CD4-positive, alpha-beta T cell treated with Interleukin-1 beta for 1 hour (primary cell): ENCODE results near the gene ASB9.
"Not testable (repeated sequence)": the region's sequence is repeated elsewhere in the genome, so short reads cannot be mapped to it uniquely, and the experiment has no call there.

ENCODE experiments used
- DNase-seq, 2 donors: peaks; one replicate each; pipeline ENCODE4 v3.0.0-alpha.2; 2020 to 2022

The ASB9 gene, protein sequence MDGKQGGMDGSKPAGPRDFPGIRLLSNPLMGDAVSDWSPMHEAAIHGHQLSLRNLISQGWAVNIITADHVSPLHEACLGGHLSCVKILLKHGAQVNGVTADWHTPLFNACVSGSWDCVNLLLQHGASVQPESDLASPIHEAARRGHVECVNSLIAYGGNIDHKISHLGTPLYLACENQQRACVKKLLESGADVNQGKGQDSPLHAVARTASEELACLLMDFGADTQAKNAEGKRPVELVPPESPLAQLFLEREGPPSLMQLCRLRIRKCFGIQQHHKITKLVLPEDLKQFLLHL

DNA sequence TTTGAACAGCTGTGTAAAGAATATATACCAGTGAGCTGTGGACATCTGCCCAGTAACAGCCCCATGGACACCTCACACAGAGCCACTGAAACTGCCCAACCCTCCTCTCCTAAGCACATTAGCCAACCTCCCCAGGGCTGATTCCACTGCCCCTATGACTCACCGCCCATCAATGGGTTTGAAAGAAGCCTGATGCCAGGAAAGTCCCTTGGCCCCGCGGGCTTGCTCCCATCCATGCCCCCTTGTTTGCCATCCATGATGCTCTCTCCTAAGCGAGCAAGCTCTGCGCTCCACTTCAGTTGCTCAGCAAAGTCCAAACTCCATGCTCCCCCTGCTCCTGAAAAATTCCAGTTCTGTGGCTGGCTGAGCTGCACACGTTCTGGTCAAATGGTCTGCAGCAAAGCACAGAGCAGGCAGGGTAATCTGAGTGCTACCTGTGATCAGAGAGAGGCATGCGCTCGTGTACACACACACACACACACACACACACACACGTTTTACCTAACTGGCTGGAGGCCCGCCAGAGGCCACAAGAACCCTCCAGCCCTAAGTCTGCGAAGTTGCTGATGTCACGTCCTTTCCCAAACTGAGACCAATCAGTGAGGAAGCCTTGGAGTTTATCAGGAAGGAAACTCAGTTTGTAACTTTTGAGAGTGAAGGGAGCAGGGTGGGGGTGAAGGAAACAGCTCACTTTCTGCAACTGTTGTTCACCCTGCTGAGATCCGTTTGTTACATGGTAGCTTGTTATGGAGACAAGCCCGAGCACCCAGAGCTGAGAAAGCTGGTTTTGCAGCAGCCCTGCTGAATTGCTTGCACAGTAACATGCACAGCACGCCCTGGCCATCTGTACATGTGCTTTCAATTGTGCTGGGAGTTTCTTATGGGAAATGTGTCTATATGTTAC lies at the start of gene ASB9:
Gene ASB9, minus strand, starts transcription at position 466 of the 904 bp plus-strand sequence. Its CDS starts 209 bp downstream, at position 257.
- DNase-seq = peak; percentile 14 to 36

DNA sequence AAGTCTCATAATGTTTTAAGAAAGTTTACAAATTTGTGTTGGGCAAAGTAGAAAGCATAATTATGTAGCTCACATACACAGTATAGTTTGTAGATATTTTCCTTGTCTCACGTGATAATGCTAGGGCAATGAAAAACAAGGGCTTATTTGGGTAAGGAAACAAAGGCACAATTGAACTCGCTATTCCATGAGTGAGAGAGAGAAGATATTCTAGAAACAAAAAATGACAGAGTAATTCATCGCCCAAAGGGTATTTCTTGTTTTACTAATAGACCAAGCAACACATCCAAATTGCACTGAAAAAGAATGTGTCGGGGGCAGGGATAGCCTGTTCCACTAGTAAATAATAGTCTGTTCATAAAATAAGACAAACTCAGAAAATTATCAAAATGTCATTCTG lies 49.2 kb upstream of the ASB9 start:
- no peak for DNase-seq

DNA sequence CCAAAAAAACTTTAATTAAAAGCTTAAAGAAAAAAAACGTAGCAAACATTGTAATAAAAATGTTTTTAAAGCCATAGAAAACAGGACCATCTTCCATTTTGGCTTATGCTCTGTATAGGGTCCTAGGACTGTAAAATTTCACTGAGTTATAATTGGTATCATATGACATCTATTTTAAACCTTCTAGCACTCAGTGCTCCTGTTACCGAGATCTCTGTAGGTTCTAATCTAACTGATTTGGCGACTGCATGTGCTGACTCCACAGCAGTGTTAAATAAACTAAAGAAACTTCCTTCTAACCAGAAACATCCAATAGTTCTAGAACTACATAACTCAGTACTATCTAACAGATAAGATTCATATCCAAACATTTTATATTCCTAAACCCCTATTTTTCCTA lies 45.6 kb upstream of the ASB9 start, which contains the start of gene ASB11:
Gene ASB11, minus strand, starts transcription at position 132 of the 400 bp plus-strand sequence. Its CDS starts 35 bp downstream, at position 97.
- no peak for DNase-seq

DNA sequence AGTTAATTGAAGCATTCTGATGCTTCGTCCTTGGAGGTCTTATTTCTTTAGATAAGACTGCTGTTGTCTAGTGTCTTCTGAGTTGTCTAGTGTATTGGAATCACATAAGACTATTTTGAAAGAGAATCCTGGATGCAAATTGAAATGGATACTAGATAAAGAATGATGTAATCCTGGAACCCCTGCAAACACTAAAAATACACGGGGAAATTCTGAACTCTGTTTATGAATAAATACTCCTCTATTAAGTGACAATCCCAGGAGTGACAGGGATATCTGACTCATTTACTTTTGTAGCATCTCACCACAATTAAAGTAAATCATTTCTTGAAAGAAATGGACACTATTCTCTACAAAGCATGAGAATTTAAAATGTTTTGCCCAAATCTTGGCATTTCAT lies 44.6 kb upstream of the ASB9 start:
- DNase-seq = no peak

DNA sequence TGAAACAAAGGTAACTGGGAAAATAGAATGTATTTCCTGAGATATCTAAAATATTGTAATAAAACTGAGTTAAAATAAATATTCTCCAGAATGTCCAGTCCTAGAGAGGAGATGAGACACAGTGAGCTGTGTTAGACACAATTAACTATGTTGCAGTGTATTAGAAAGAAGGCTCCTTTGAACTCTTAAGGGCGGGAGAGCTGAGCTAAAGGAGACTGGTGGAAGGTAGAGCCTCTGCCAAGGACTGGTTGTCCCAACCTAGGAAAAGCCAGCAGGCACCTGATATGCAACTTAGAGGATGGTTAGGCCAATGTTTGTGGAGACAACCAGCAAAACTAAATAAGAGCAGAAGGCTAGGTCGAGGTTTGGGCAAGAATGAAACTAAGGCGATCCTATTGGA lies 41.2 kb upstream of the ASB9 start:
- DNase-seq = no peak

DNA sequence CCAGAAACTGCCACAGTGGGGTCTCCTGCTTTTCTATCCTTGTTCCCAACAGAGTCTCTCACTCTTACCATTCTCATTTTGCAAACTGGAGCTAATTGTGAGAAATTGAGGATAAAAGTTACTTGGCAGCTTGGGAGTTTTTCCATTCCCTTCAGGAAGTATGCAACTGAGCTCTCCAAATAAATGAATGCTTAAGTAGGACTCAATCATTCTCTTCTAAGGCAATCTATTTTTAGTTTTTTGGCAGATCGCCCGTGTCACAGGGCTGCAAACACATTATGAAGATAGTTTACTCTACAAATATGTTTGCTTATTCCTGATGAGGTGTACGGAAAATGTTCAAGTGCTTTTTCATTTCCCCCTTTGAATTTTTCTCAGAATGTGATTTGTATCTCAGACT lies 40.2 kb upstream of the ASB9 start:
- no peak for DNase-seq

DNA sequence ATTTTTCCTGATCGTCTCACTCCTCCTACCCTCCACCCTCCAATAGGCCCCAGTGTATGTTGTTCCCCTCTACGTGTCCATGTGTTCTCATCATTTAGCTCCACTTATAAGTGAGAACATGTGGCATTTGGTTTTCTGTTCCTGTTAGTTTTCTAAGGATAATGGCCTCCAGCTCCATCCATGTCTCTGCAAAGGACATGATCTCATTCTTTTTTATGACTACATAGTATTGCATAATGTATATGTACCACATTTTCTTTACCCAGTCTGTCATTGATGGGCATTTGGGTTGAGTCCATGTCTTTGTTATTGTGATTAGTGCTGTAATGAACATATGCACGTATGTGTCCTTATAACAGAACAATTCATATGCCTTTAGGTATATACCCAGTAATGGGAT lies 36.0 kb upstream of the ASB9 start:
- DNase-seq = not testable (repeated sequence)

DNA sequence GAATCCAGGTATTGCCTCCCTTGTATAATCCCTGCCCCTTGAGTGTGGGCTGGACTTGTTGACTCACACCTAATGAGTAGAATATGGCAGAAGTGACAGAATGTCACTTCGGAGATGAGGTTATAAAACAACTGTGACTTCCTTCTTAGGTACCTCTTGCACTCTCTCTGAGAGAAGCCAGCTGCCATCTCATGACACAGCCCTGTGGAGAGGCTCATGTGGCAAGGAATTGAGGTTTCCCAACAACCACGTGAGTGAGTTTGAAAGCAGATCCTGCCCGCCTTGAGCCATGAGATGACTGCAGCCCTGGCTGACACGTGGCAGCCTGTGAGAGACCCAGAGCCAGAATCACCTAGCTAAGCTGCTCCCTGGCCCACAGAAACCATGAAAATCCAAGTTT lies 32.0 kb upstream of the ASB9 start:
- peak in 1 of 2 donors; percentile 58 for DNase-seq

DNA sequence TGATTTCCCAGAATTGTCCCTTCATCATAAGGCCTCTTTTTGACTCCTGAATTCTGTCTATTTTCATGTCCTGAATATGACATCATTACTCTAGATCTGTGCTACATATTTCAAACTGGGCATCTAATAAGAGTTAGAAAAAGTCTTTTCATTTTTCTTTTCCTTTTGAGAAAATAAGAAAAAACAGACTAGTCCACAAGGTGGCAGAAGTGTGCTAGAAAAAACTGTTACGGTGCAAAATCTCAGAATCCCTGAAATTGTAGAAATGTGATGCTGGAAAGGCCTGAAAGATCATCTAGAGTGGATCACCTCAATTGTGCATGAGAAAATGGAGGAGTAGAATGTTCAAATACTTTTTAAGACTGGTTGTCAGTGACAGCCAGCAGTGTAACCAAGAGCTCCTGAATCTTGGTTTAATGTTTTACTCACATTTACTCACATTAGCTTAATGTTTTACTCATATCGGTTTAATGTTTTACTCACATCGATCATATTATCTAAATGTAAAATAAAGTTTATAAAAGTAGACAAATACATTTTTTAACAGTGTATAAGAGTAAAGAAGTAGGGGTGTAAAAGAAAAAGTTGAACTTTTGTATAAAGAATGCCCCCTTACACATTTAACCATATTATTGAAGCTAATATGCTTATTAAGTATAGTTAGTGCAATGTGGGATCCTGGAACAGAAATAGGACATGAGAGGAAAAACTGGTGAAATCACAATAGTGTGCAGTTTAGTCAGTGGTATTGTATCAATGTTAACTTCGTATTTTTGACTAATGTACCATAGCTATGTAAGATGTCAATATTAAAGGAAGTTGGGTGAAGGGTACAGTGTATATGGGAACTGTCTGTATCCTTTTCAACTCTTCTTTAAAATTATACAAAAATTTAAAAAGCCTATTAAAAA lies 30.3 kb upstream of the ASB9 start:
- DNase-seq = peak in 1 of 2 donors; percentile 6

DNA sequence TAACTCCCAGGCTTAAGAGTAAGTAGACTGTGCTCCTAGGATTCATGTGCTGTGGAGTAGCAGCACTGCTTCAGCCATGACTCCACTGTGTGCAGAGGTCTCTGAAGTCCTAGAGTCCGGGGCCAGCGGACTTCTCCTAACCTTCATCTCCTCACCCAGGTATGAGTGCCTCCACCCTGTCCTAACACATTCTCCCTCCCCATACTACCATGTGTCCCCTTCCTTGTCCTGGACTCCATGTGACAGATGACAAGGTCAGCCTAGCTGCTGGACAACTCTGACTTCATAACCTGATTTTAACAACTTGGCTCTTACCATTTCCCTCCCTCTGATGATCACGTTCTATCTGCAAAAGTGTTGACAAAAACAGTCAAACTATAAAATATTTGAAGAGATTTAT lies 28.9 kb upstream of the ASB9 start:
- no peak for DNase-seq

DNA sequence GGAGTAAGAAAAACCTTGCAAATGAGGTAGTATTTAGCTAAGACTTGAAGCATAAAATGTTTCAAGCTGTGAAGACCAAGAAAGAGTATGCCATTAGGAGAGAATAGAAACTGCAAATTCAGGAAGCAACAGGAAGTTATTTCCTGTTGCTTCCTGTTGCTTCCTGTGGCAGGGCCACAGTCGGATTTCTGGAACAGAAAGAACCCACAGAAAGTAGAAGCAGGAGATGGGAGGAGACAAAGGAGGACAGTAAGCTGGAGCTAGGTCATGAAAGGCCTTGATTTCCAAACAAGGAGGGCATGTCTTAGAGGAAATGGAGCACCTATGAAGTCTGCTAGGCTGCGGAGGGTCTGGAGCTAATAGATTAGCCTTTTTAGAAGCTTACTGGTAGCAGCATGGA lies 28.3 kb upstream of the ASB9 start:
- DNase-seq = no peak

DNA sequence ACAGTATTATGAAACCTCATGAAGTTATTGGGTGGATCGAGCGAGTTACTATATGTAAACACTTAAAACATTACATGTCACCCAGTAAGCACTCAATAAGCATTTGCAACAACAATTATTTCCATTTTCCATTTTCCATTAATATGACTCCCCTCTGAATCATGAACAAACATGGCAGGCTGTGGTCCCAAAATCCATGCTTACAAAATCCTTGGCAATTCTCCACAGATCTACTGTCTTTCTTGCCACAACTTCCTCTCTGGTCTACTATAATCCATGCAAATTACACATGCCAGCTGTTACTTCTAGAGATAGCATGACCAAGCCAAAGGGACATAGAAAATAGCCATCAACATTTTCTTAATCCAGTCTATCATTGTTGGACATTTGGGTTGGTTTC lies 23.6 kb upstream of the ASB9 start:
- no peak for DNase-seq

DNA sequence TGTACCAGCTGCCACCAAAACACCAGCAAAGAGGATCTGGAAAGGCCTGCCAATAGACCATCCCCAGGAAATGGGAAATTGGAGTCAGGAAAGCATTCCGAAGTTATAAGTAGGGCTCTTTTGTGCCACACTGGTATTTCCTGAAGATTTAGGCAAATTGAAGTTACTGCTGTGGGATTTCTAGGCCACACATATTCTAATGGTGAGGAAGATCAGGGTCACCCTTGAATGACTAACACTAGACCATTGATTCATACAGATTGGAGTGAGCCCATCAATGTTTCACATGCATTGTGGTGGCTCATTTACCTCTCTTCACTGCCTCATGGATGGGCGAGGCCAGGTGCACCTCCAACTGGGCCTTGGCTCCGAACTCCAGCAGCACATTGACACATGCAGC lies 23.0 kb upstream of the ASB9 start:
- DNase-seq = no peak

DNA sequence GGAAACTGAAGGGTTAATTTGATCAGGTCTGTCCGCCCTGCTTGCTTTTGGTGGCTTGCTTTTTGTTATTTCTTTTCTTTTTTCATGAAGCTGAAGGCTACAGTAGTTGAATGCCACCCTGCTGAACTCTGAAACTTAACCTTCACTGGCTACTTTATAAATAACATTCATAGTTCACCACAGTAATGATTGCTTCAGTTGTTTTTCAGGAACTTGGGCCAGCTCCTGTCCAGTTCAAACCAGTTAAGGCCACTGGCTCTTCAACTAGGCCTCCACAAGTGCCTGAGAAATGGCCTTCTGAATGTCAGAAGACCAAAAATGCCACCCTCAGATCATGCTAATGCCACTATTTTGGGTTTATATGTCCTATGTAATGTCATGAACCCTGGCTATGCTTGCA lies 7.7 kb upstream of the ASB9 start:
- DNase-seq = no peak

DNA sequence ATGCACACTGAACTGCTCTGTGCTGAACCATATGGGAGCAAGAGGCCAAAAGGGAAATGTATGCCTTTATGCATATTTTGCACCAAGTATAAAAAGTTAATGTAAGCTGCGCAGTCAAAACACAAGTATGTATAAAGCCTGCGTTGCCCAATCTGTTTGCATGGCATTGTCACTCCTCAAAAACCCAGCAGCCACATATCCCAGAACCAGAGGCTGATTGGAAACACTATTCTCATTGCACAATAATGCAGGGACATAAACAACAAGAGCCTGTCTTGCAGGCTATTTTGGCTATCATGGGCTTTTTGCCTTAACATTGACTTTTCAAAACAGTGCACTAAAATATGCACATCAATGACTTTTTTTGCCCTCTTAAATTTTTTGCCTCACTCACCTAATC lies 5.1 kb upstream of the ASB9 start:
- no peak for DNase-seq

DNA sequence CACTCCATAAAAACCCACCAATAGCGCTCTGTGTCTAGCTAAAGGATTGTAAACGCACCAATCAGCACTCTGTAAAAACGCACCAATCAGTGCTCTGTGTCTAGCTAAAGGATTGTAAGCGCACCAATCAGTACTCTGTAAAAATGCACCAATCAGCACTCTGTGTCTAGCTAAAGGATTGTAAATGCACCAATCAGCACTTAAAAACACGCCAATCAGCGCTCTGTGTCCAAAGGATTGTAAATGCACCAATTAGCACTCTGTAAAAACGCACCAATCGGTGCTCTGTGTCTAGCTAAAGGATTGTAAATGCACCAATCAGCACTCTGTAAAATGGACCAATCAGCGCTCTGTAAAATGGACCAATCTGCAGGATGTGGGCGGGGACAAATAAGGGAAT lies 3.4 kb upstream of the ASB9 start:
- DNase-seq = not testable (repeated sequence)

DNA sequence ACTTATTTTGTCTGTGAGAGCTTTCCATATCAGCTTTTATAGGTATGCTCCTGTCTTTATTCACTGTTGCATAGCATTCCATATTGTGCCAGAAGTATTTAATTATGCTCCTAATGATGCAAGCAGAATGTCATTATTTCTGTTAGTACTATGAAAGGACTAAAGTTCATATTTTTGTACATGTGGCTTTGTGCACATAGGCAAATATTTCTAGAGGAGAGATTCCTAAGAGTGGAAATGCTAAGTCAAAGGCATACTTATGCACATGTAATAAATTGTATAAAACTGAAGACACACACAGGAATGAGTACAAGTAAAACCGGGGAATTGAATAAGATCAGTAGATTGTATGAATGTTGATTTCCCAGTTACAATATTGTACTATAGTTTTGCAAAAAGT lies 1.9 kb upstream of the ASB9 start:
- DNase-seq = no peak

DNA sequence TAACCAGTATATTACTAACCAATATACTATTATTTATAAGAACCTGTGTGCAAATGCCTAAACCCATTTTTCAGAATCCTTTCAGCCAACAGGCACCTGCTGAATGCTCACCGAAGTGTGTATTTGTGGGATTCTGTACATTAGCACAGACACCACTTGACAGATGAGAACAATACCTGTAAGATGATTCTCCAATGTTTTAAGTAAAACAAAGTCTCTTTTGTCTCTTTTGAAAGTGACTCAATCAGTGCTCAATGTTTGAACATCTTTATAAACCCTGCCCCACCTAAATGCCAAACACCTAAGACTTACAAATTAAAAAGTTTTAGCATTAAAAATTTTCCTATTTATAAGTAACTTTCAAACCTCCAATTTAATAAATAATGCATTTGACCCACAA lies 763 bp downstream of the ASB9 start:
- no peak for DNase-seq

DNA sequence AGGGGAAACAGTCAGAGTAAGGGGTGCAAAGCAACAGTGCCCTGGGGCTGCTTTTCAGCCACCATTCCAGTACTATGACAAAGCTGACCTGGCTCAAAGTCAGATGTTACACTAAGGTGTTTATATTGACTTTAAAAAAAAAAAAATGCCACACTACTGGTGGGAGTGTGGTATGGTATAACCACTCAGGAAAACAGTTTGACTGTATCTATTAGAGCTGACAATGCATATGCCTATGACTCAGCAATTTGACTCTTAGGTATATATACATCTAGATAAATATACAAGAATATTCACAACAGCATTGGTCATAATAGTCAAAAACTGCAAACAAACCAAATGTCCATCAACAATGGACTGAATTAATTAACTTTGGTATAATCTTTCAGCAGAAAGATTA lies 15.0 kb downstream of the ASB9 start:
- no peak for DNase-seq

DNA sequence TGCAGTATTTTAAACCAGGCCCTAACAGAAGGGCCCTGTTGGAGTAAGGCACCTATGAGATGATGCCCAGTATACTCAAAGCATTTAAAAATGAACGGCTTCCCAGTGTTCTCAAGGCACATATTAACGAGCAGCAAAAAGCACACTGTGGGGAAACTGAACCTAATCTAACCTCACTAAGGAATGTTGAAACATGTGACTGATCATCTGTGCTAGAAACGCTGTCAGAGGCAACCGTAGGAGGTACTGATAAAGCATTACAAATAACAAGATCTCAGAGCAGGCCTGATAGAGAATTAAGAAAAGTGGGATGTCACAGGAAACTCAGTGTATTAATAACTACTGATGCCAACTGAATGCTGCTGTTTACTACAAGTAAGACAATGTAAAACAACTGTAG lies 24.0 kb downstream of the ASB9 start:
- DNase-seq = no peak

DNA sequence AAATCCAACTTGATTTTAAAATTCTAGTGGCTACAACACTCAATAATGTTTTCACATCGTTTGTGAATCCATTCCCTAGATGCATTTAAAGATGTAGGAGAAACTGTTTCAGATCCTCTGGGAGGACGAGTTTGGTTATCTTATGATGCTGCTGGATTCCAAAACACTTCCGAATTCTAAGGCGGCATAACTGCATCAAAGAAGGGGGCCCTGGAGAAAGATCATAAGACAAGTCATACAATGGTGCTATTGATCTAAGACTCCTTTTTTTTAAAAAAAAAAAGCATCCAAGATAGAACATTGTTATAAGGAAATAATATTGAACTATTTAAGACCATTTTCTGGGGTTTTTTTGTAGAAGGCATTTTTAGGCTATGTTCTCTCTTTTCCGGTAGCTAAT lies 25.5 kb downstream of the ASB9 start:
- no peak for DNase-seq

DNA sequence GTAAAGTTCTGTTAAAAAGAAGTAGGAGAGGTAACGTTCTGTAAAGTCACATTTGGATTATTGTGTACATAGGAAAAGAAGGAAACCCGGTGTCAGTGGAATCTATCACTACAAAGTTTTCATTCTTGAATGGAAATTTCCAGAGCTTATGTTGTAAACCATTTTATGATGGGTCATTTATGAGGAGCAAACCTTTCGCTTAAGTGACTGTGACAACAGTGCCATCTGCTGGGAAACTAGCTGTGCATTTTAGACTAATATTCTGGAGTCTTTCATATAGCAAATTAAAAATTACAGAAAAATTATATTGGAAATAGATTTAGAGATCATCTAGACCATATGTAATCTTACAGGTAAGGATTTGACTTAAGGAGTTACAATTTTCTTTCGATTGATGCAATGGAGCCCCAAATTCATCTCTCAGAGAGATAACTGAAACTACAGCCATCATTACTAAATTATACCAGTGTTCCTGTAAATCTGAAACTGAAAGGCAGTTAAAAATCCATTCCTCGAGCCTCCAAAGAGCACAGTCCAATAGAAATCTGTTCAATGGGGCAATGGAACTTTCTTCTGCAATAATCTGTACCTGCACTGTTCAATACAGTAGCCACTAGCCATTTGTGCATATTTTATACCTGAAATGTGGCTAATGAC lies 26.9 kb downstream of the ASB9 start:
- peak; percentile 16 to 44 for DNase-seq

DNA sequence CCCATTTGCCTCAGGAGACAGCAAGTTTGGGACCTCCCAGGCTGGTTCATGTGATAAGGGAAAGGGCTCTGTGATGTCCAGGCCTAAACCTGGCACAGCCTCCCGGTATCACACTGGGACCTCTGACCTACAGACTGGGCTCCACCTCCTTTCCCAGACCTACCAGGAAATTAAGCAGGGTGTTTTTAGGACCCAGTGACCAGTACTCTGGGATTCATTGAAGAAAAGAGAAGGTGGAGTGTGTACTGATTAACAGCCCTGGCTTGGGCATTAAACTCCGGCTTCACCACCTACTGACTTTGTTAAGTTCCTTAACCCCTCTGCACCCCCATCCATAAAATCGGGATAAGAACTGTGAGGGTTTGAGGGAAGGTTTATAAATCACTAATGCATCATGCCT lies 28.6 kb downstream of the ASB9 start:
- DNase-seq = no peak
